GM10266 (cell line): ENCODE data around the gene NUP93.

Experiments
- DNase-seq: peaks from one replicate; pipeline ENCODE4 v3.0.0; 2012; ENCODE audit errors: extremely low spot score
- TF ChIP-seq, protein P1 (sequence below): IDR thresholded peaks from 2 replicates; pipeline ENCODE4 v1.5.1; 2012; ENCODE audit warnings: mild to moderate bottlenecking, low read depth; ENCODE audit not compliant: control insufficient read depth, insufficient read depth; ENCODE audit errors: missing control alignments

The NUP93 gene

DNA sequence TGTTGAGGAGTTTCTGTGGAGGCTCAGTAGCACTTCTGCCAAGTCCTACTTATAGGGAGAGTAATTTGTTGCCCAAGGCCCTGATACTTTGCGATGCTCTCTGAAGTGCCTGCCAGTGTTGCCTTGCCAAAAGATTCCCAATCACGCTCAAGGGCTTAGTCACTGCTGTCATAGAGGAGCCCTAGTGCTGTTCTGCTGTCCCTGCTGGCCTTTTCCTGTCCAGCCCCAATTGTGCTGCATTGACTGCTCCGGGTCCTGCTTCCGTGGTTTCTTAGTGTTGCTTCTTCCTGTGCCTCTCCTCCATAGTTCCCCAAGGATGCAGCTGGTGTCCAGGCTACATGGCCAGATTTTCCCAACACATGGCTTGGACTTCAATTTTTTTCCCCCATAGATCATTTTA is 13.9 kb downstream of the NUP93 start:
- TF ChIP-seq, protein P1, sequence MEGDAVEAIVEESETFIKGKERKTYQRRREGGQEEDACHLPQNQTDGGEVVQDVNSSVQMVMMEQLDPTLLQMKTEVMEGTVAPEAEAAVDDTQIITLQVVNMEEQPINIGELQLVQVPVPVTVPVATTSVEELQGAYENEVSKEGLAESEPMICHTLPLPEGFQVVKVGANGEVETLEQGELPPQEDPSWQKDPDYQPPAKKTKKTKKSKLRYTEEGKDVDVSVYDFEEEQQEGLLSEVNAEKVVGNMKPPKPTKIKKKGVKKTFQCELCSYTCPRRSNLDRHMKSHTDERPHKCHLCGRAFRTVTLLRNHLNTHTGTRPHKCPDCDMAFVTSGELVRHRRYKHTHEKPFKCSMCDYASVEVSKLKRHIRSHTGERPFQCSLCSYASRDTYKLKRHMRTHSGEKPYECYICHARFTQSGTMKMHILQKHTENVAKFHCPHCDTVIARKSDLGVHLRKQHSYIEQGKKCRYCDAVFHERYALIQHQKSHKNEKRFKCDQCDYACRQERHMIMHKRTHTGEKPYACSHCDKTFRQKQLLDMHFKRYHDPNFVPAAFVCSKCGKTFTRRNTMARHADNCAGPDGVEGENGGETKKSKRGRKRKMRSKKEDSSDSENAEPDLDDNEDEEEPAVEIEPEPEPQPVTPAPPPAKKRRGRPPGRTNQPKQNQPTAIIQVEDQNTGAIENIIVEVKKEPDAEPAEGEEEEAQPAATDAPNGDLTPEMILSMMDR, result no peak
- DNase-seq, result no peak

DNA sequence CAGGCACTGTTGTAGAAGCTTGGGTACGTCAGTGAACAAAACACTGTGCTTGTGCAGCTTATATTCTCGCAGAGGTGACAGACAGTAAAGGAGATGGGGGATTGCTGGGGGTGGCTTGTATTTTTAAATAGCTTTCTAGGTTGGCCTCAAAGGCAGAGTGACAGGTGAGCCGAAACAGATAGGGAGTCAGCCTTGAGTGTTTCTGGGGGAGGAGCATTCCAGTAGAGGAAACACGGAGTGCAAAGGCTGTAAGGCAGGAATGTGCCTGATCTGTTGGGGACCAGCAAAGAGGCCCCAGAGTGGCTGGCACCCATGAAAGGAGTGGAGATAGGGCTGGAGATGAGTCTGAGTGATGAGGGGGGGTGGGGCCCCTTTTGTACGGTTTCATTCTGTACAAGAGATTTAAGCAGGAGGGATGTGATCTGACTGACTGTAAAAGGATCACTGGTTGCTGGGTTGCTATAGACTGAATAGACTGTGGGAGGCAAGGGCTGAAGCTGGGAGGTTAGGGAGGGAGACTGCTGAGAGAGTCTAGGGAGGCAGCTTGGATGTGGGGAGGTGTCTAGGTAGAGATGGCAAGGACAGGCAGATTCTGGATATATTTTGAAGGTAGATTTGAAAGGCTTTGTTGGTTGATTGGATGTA is 15.2 kb downstream of the NUP93 start:
- TF ChIP-seq, protein P1, result no peak

DNA sequence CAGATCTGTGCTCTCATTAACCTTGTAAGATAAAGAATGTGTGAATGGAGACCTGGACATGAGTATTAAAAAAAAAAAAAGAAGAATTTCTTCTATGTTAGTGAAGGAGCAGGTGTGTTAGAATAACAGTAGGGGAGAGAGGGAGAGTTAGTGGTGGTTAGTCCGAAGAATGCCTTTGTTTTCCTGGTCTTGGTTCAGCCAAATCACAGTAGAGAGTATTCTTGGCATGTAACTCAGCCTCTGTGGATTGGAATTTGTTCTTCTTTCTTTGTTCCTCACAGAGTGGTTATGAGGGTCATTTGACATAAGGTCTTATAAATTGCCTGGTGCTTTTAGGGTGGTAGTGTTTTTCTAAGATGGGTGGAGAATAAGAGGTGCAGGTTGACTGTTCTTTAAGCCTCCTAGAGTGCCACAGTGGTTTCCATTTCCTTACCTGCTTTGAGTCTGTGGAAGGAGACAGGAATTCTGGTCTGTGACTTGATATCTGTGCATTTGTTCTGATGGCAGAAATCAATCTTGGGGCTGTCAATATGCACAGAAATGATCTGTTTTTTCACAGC is 17.6 kb downstream of the NUP93 start:
- DNase-seq, result no peak
- TF ChIP-seq, protein P1, result no peak

More for the DNA sequence above, 15.2 kb downstream of the NUP93 start:
- no peak for DNase-seq

DNA sequence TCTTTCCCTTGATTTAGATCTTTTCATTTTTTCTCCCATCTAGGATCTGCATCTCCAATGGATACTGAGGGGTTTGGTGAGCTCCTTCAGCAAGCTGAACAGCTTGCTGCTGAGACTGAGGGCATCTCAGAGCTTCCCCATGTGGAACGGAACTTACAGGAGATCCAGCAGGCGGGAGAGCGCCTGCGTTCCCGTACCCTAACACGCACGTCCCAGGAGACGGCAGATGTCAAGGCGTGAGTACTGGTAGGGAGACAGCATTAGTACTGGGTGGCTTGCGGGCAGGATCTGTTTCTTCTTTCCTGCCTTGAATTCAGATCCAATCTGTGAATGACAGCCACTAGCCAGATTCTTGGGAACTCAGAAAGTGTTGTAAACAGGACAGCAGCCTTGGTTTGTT is 18.3 kb downstream of the NUP93 start:
- TF ChIP-seq, protein P1, result no peak

DNA sequence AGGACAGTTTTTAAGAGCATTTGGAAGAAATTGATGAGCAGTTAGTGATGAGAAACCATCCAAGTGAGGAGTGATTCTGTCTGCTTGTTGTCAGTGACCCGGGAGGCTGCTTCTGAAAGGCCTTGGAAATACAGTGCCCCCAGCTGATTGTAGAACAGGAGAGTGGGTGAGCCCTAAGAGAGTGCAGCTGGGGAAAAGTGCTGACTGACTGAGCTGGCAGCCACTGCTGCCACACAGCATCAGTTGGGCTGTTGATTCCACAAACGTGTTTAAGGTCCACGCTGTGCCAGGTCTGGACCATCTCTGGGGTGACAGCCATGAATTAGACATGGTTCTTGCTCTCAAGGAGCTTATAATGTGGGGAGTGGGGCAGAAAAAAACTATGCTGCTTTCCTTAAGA is 18.9 kb downstream of the NUP93 start:
- DNase-seq, result no peak
- TF ChIP-seq, protein P1, result no peak

More for the DNA sequence above, 18.3 kb downstream of the NUP93 start:
- no peak for DNase-seq

DNA sequence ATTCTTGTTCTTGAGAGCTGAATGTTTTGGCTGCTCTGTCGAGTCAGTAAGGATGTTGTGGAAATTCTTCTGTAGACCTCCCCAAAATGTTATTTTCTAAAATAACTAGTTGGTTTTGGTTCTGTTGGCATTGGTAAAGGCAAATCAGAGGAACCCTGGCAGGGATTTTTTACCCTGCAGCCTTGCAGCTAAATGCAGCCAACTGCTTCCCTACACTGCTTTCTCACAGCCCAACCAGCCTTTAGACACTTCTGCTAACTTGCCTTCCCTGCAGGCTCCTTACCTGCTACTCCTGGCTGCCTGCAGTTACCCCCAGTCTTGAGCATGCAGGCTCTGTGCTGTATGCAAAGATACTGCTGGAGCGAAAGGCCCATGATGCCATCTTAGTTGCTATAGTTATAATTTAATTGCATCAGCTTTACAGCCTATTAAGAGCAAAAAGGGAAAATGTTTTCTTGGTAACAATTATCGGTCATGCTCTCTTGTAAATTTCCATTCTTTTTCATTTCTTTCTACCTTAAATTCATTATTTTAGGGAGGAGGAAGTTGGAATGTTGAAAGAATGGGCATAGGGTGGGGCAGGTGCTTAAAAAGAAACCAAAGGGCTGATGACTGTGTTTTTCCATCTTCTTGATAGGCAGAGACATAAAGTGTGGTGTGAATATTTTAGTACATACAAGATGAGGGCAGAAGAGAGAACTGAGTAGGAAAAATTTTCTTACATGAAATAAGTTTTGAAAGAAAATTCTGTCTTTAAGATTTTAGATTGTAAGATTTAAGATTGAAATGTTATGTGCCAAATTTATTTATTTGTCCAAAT is 20.0 kb downstream of the NUP93 start:
- no peak for DNase-seq
- TF ChIP-seq, protein P1, result no peak

DNA sequence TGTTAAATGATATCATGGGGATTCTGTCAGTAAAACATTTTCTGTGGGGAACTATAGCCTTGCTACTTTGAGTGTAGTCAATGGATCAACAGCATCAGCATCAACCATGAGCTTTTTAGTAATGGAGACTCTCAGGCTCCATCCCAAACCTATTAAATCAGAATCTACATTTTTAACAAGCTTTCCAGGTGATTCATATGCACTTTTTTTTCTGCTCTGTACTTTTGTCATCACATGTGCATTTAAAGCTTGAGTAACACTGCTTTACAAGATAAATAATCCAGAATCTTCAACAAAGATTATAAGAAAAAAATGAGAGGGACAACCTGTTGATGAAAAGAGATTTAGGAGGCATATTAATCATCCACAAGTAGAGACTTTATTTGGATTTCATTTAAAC is 23.5 kb downstream of the NUP93 start:
- TF ChIP-seq, protein P1, result no peak
- DNase-seq, result no peak
